ENCODE results near the gene PPP2CA.

GRCh38 chr5:134148986-134149539, 76.8 kb downstream of the PPP2CA start:
- TF ChIP-seq CTCF (IDR thresholded peaks at IDR 0.05) (no peak), TCF7L2 (IDR thresholded peaks at IDR 0.05; ENCODE audit: low read depth, low read length) (no peak), SIN3A (IDR thresholded peaks at IDR 0.05; ENCODE audit: borderline replicate concordance, insufficient read depth, low read depth, low read length) (no peak), POLR2AphosphoS5 (IDR thresholded peaks at IDR 0.05; ENCODE audit: low read depth, low read length) (no peak), REST (IDR thresholded peaks at IDR 0.05; ENCODE audit: insufficient read depth in 1 of 2, low read depth in 2 of 2, low read length in 1 of 2) (no peak)
